Transverse colon (tissue), 4 donors: ENCODE data around the gene PROK1. TPM values are rescaled to one million over a fixed set of nuclear protein-coding genes. Genes with fewer than 3 reads are reported as not detected.

Source experiments
- DNase-seq: peaks from one replicate; pipeline ENCODE4 v3.0.0-alpha.2; 2019
- H3K27ac ChIP-seq, 4 donors: fragments of 200-600 bp; sonication (generic); 2 replicates each; pipeline ENCODE4 v1.5.1; 2016 to 2018; ENCODE audit warnings: inconsistent platforms in 4 of 4
- H3K27me3 ChIP-seq: fragments of 200-600 bp; sonication (generic); 2 replicates; pipeline ENCODE4 v1.5.1; 2017; ENCODE audit warnings: inconsistent platforms
- H3K36me3 ChIP-seq, 4 donors: fragments of 200-600 bp; sonication (generic); 2 replicates each; pipeline ENCODE4 v1.5.1; 2017 to 2019; ENCODE audit warnings: inconsistent platforms in 4 of 4
- H3K4me1 ChIP-seq, 4 donors: fragments of 200-600 bp; sonication (generic); 2 replicates each; pipeline ENCODE4 v1.5.1; 2017 to 2020; ENCODE audit warnings: inconsistent platforms in 4 of 4
- H3K4me3 ChIP-seq, 4 donors: fragments of 200-600 bp; sonication (generic); 1 replicate in 1 of 4; 2 replicates in 3 of 4; pipeline versions ENCODE4 v1.5.1 to v1.6.1; 2017 to 2019; ENCODE audit warnings: inconsistent platforms in 4 of 4
- H3K9me3 ChIP-seq, 2 donors: fragments of 200-600 bp; sonication (generic); 2 replicates each; pipeline ENCODE4 v1.5.1; 2017 to 2019; ENCODE audit warnings: inconsistent platforms in 2 of 2
- CTCF ChIP-seq, 5 experiments: fragments of 200-600 bp in 3 of 5; fragments of 450-650 bp in 2 of 5; sonication (generic) in 3 of 5; IDR thresholded peaks; 1 replicate in 2 of 5; 2 replicates in 3 of 5; pipeline ENCODE4 v1.5.1; 2016 to 2017; ENCODE audit warnings: antibody characterized with exemption in 5 of 5, inconsistent platforms in 3 of 5, mild to moderate bottlenecking in 2 of 5, moderate library complexity in 1 of 5
- EP300 ChIP-seq: sonication (generic); formaldehyde crosslinking; IDR thresholded peaks from one replicate; pipeline ENCODE4 v1.6.1; 2017; ENCODE audit warnings: antibody characterized with exemption, low read depth
- POLR2A ChIP-seq: fragments of 450-650 bp; IDR thresholded peaks from one replicate; pipeline ENCODE4 v1.6.1; 2016; ENCODE audit warnings: antibody characterized with exemption, mild to moderate bottlenecking, moderate library complexity
- POLR2AphosphoS5 ChIP-seq, 3 donors: sonication (generic); formaldehyde crosslinking; IDR thresholded peaks; one replicate each; pipeline ENCODE4 v1.6.1; 2016; ENCODE audit warnings: antibody characterized with exemption in 3 of 3
- WGBS, 2 donors: methylation state at CpG; one replicate each; pipeline ENCODE4 v1.1.5; 2018; ENCODE audit warnings: low coverage in 1 of 2; 5-methylcytosine and 5-hydroxymethylcytosine counted together
- in situ Hi-C, 4 donors: fragments of 200-750 bp; cut with MboI; loops; one replicate each; pipeline versions ENCODE4 v1.15.0 to v1.15.1; 2017; ENCODE audit warnings: low sequenced_read_pairs in 3 of 4, low pct_ligation_motif_present in 1 of 4, low pct_unique_long_range_greater_than_20kb in 1 of 4
- intact Hi-C: fragments of 100-400 bp; cut with DNase I; formaldehyde crosslinking; loops from one replicate; pipeline ENCODE4 v1.15.1; 2023; ENCODE audit warnings: low total_unique reads
- total RNA-seq, 4 donors: library from RNA; depleted of rRNA; stranded (reverse); fragments of >200 nt; gene quantifications; one replicate each; pipeline ENCODE4 v1.1.0, GENCODE V29; 2016

Gene PROK1
- total RNA-seq, 4 donors from 2014 or later = not detected

GRCh38 chr1:110489406-110489805, 38.5 kb downstream of the PROK1 start:
- Histone ChIP-seq H3K9me3 (no peaks in the 10 kb centered on the region), H3K27me3 (no peaks in the 10 kb centered on the region), H3K4me3 (no peak overlapping the region), H3K36me3 (no peaks in the 10 kb centered on the region), H3K4me1 (no peaks in the 10 kb centered on the region), H3K27ac (no peak overlapping the region)
- in situ Hi-C loops (no loop called here), intact Hi-C loops (no loop called here)
- DNase-seq = no peak
- no peak for TF ChIP-seq CTCF (IDR thresholded peaks at IDR 0.05)
- no peak for TF ChIP-seq POLR2AphosphoS5 (IDR thresholded peaks at IDR 0.05)
- no peak for TF ChIP-seq POLR2A
- TF ChIP-seq EP300 = no peak
- whole genome bisulfite sequencing, 2 donors = 94% methylated on average over 15 of the region's 15 CpGs; no CpG with 5 or more reads in 1 of the 2 donors

DNA sequence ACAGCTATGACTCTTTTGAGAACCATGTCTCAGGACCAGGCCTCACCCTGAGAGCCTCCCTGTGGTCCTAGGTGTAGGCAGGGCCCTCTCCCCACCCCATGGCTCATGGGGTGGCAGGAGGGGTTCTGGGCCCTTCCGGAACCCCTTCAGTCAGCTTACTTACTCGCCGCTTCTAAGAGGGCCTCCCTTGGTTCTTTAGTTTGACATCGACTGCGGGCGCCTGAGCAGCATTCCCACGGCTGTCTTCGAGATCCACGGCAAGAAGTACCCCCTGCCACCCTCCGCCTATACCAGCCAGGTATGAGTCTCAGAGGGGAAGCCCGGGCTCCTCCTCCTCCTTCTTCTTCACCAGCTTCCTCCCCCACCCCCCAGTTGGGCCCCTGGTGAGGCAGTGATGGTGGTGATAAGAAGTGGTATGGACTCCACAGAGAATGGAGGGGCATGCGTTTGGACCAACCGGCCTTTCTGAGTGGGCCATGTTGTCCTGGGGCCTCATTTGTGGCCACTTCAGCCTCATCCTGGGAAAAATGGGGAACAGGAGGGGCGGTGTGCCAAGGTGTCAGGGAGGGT, 39.1 kb downstream of the PROK1 start:
- Histone ChIP-seq H3K9me3 (no peaks in the 10 kb centered on the region), H3K27ac (no peak overlapping the region), H3K27me3 (no peaks in the 10 kb centered on the region), H3K36me3 (no peaks in the 10 kb centered on the region), H3K4me1 (no peaks in the 10 kb centered on the region), H3K4me3 (no peak overlapping the region)
- DNase-seq = no peak
- intact Hi-C loops = no loop called here
- in situ Hi-C loops = no loop called here
- 75 to 80% methylated on average over 1 to 14 of the region's 14 CpGs for WGBS, 2 donors
- TF ChIP-seq POLR2A = no peak
- TF ChIP-seq EP300 = no peak
- TF ChIP-seq CTCF (IDR thresholded peaks at IDR 0.05) = no peak
- no peak for TF ChIP-seq POLR2AphosphoS5 (IDR thresholded peaks at IDR 0.05)

GRCh38 chr1:110490791-110491451, 40.0 kb downstream of the PROK1 start:
- Histone ChIP-seq H3K27ac (no peak overlapping the region), H3K36me3 (no peaks in the 10 kb centered on the region), H3K4me3 (no peak overlapping the region), H3K4me1 (no peaks in the 10 kb centered on the region), H3K9me3 (no peaks in the 10 kb centered on the region), H3K27me3 (no peaks in the 10 kb centered on the region)
- TF ChIP-seq EP300 (no peak), CTCF (IDR thresholded peaks at IDR 0.05) (no peak), POLR2A (no peak)
- WGBS, 2 donors = 30 to 65% methylated on average over 2 to 11 of the region's 11 CpGs
- in situ Hi-C loops = no loop called here
- intact Hi-C loops = no loop called here
- no peak for DNase-seq

DNA sequence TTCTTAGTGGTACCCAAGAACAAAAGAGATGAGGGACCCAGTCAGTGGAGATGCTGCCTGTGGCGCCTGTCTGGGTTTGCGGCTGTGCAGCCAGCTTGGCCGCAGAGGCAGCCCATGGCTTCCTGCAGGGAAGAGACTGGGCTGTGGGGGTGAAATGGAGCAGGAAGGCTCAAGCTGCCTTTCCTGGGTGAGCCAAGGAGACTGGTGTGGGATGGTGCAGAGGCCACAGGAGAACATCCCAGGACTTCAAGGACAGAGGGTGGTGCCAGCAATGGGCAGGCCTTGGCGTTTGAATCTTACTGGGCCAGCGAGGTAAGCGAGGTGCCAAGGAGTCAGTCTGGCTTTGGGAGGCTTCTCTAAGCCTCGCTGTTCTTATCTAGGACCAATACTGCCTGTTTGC, 41.6 kb downstream of the PROK1 start:
- intact Hi-C loops (no loop called here), in situ Hi-C loops (no loop called here)
- WGBS, 2 donors = 78 to 100% methylated on average over 3 to 7 of the region's 7 CpGs
- DNase-seq = no peak
- no peak for TF ChIP-seq POLR2AphosphoS5 (IDR thresholded peaks at IDR 0.05)
- no peak for TF ChIP-seq EP300
- TF ChIP-seq CTCF (IDR thresholded peaks at IDR 0.05) = no peak
- no peak for TF ChIP-seq POLR2A
- no peak overlapping the region for H3K4me3 ChIP-seq
- no peaks in the 10 kb centered on the region for H3K36me3 ChIP-seq
- H3K27ac ChIP-seq = no peak overlapping the region
- H3K9me3 ChIP-seq = no peaks in the 10 kb centered on the region
- H3K4me1 ChIP-seq = no peaks in the 10 kb centered on the region
- H3K27me3 ChIP-seq = no peaks in the 10 kb centered on the region
